Hepatocyte (in vitro differentiated cells): ENCODE data around the gene BOLA2.
"Not testable (repeated sequence)": the region's sequence is repeated elsewhere in the genome, so short reads cannot be mapped to it uniquely, and the experiment has no call there.

Experiments
- EZH2phosphoT487 ChIP-seq: fragments of 200-600 bp; sonication (generic); IDR thresholded peaks from one replicate; pipeline ENCODE4 v1.6.1; 2018; ENCODE audit warnings: antibody characterized with exemption, mild to moderate bottlenecking, low read depth, moderate library complexity; ENCODE audit not compliant: unreplicated experiment, severe bottlenecking
- TF ChIP-seq, protein P1 (sequence below): fragments of 200-600 bp; sonication (generic); IDR thresholded peaks from 2 replicates; pipeline ENCODE4 v1.5.1; 2016; ENCODE audit warnings: antibody characterized with exemption, mild to moderate bottlenecking; ENCODE audit not compliant: poor library complexity

GRCh38 chr16:29459706-29460646, 5.8 kb upstream of the BOLA2 start, which contains the start of gene SULT1A4:
- TF ChIP-seq, protein P1, sequence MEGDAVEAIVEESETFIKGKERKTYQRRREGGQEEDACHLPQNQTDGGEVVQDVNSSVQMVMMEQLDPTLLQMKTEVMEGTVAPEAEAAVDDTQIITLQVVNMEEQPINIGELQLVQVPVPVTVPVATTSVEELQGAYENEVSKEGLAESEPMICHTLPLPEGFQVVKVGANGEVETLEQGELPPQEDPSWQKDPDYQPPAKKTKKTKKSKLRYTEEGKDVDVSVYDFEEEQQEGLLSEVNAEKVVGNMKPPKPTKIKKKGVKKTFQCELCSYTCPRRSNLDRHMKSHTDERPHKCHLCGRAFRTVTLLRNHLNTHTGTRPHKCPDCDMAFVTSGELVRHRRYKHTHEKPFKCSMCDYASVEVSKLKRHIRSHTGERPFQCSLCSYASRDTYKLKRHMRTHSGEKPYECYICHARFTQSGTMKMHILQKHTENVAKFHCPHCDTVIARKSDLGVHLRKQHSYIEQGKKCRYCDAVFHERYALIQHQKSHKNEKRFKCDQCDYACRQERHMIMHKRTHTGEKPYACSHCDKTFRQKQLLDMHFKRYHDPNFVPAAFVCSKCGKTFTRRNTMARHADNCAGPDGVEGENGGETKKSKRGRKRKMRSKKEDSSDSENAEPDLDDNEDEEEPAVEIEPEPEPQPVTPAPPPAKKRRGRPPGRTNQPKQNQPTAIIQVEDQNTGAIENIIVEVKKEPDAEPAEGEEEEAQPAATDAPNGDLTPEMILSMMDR = not testable (repeated sequence)
- TF ChIP-seq EZH2phosphoT487 = not testable (repeated sequence)
